ENCODE data around the gene SYT13.

SYT13 gene

GRCh38 chr11:45239733-45240132, 46.4 kb downstream of the SYT13 start:
- no peak overlapping the region for H3K27ac ChIP-seq (ENCODE audit: poor library complexity, severe bottlenecking)
- TF ChIP-seq CTCF (IDR thresholded peaks at IDR 0.05; ENCODE audit: poor library complexity, severe bottlenecking) = no peak
- ATAC-seq (ENCODE audit: low read depth) (no peak), DNase-seq (ENCODE audit: low spot score) (no peak)
- H3K36me3 ChIP-seq (ENCODE audit: low read depth) = no peaks in the 10 kb centered on the region
- no peak overlapping the region for H3K4me3 ChIP-seq (ENCODE audit: severe bottlenecking)
- no peaks in the 10 kb centered on the region for H3K4me1 ChIP-seq (ENCODE audit: insufficient read depth, poor library complexity, severe bottlenecking)
- no peaks in the 10 kb centered on the region for H3K9me3 ChIP-seq (ENCODE audit: severe bottlenecking)
- no peaks in the 10 kb centered on the region for H3K27me3 ChIP-seq (ENCODE audit: insufficient read depth, poor library complexity, severe bottlenecking)

DNA sequence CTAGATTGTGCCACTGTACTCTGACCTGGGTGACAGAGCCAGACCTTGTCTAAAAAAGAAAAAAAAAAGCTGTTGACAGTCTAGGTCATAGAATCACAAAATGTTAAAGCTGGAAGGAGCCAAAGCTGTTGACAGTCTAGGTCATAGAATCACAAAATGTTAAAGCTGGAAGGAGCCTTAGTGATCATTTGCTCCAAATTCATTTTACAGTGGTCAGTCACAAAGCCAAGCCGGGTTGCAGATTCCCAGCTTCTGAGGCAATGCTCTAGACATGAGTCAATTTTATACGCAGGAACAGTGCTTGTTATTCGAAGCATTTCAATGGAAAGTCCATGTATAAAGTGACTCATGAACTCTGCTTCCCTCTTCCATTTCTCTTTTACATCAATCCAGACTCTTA, 47.4 kb downstream of the SYT13 start:
- Histone ChIP-seq H3K27me3 (ENCODE audit: insufficient read depth, poor library complexity, severe bottlenecking) (no peaks in the 10 kb centered on the region), H3K36me3 (ENCODE audit: low read depth) (no peaks in the 10 kb centered on the region), H3K9me3 (ENCODE audit: severe bottlenecking) (no peaks in the 10 kb centered on the region), H3K27ac (ENCODE audit: poor library complexity, severe bottlenecking) (no peak overlapping the region), H3K4me1 (ENCODE audit: insufficient read depth, poor library complexity, severe bottlenecking) (no peaks in the 10 kb centered on the region), H3K4me3 (ENCODE audit: severe bottlenecking) (no peak overlapping the region)
- no peak for TF ChIP-seq CTCF (IDR thresholded peaks at IDR 0.05; ENCODE audit: poor library complexity, severe bottlenecking)
- DNase-seq (ENCODE audit: low spot score) (no peak), ATAC-seq (ENCODE audit: low read depth) (peak; percentile 73)

- no peak for ATAC-seq (ENCODE audit: low read depth)
- no peak for DNase-seq (ENCODE audit: low spot score)
- Histone ChIP-seq H3K27ac (ENCODE audit: poor library complexity, severe bottlenecking) (no peak overlapping the region), H3K27me3 (ENCODE audit: insufficient read depth, poor library complexity, severe bottlenecking) (no peaks in the 10 kb centered on the region), H3K9me3 (ENCODE audit: severe bottlenecking) (no peaks in the 10 kb centered on the region), H3K4me3 (ENCODE audit: severe bottlenecking) (no peak overlapping the region), H3K36me3 (ENCODE audit: low read depth) (no peaks in the 10 kb centered on the region), H3K4me1 (ENCODE audit: insufficient read depth, poor library complexity, severe bottlenecking) (no peaks in the 10 kb centered on the region)
- TF ChIP-seq CTCF (IDR thresholded peaks at IDR 0.05; ENCODE audit: poor library complexity, severe bottlenecking) = no peak
Measured at GRCh38 chr11:45237711-45238315, 48.3 kb downstream of the SYT13 start.

DNA sequence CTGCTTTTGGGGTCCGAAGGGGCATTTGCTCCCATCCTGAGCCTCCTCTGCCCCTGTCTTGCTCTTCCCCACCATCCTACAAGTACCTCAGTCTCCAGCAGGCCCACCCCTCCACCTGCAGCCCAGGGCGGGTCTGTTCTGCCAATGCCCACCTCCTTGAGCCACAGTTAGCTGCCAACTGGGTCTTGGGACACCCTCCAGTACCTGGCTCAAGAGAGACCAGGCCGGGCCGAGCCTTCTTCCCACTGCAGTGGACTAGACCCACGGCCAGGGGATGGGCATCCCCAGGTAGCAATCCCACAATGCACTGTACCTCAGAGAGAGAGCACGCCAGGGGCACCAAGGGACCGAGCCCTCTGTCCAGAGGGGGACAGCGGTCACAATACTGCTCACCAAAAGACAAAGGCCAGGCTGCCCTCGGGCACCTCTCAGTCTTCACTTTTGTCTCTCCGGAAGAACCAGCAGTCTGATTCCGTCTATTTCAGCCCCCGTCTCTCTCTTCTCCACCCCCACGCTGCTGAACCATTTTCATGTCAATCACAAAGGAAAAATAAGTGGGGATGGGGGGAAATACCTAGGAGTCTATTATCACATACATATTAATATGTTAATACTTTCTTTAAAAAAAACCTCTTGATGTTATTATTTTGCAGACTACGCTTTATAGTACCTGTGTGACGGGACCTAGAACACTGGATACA, 51.7 kb downstream of the SYT13 start:
- DNase-seq (ENCODE audit: low spot score) (no peak), ATAC-seq (ENCODE audit: low read depth) (no peak)
- Histone ChIP-seq H3K9me3 (ENCODE audit: severe bottlenecking) (no peaks in the 10 kb centered on the region), H3K27me3 (ENCODE audit: insufficient read depth, poor library complexity, severe bottlenecking) (no peaks in the 10 kb centered on the region), H3K4me3 (ENCODE audit: severe bottlenecking) (no peak overlapping the region), H3K36me3 (ENCODE audit: low read depth) (no peaks in the 10 kb centered on the region), H3K4me1 (ENCODE audit: insufficient read depth, poor library complexity, severe bottlenecking) (no peaks in the 10 kb centered on the region), H3K27ac (ENCODE audit: poor library complexity, severe bottlenecking) (no peak overlapping the region)
- no peak for TF ChIP-seq CTCF (IDR thresholded peaks at IDR 0.05; ENCODE audit: poor library complexity, severe bottlenecking)

DNA sequence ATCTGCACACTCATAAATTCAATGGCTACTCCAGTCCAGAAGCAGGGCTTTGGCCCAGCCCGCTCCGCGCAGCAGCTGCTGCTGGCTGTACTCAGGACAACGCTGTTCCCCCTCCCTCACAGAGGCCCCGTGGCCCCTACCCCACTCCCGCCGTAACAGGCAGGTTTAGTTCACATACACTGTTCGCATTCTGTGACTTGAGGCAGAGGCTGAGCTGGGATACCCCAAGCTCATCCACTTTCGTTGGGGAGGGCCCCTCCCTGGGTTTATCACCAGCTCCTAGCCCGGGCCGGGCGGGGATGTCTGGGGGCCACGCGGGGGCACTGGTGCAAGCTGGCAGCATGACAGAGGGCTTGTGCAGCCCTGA, 52.4 kb downstream of the SYT13 start:
- peak; percentile 32 for TF ChIP-seq CTCF (IDR thresholded peaks at IDR 0.05; ENCODE audit: poor library complexity, severe bottlenecking)
- no peak for DNase-seq (ENCODE audit: low spot score)
- H3K4me3 ChIP-seq (ENCODE audit: severe bottlenecking) = no peak overlapping the region
- no peak; the same call in 2 of the 3 replicates for ATAC-seq (ENCODE audit: low read depth)
- no peaks in the 10 kb centered on the region for H3K4me1 ChIP-seq (ENCODE audit: insufficient read depth, poor library complexity, severe bottlenecking)
- H3K27me3 ChIP-seq (ENCODE audit: insufficient read depth, poor library complexity, severe bottlenecking) = no peaks in the 10 kb centered on the region
- H3K9me3 ChIP-seq (ENCODE audit: severe bottlenecking) = no peaks in the 10 kb centered on the region
- no peak overlapping the region for H3K27ac ChIP-seq (ENCODE audit: poor library complexity, severe bottlenecking)
- no peaks in the 10 kb centered on the region for H3K36me3 ChIP-seq (ENCODE audit: low read depth)

Data from RWPE2 (cell line).